Prostate gland (tissue), 2 donors: ENCODE data around the gene LGALS9. TPM values are rescaled to one million over a fixed set of nuclear protein-coding genes. Genes with fewer than 3 reads are reported as not detected.
"Not testable (repeated sequence)": the region's sequence is repeated elsewhere in the genome, so short reads cannot be mapped to it uniquely, and the experiment has no call there.

Experiments
- DNase-seq: peaks from one replicate; pipeline ENCODE4 v3.0.0-alpha.2; 2019; ENCODE audit warnings: low spot score
- H3K27ac ChIP-seq, 2 donors: fragments of 200-600 bp; sonication (generic); 2 replicates each; pipeline ENCODE4 v1.5.1; 2017 to 2019
- H3K27me3 ChIP-seq: fragments of 200-600 bp; sonication (generic); replicated peaks from 2 replicates; pipeline ENCODE4 v1.5.1; 2019; ENCODE audit not compliant: insufficient read depth
- H3K36me3 ChIP-seq, 2 donors: fragments of 200-600 bp; sonication (generic); 1 replicate in 1 of 2; 2 replicates in 1 of 2; pipeline versions ENCODE4 v1.5.1 to v1.8.1; 2017 to 2019
- H3K4me1 ChIP-seq: fragments of 200-600 bp; sonication (generic); replicated peaks from 2 replicates; pipeline ENCODE4 v1.5.1; 2019
- H3K4me3 ChIP-seq, 2 donors: fragments of 200-600 bp; sonication (generic); 2 replicates each; pipeline ENCODE4 v1.5.1; 2017 to 2019
- H3K9me3 ChIP-seq: fragments of 200-600 bp; sonication (generic); 2 replicates; pipeline ENCODE4 v1.5.1; 2017
- POLR2A ChIP-seq: fragments of 450-650 bp; IDR thresholded peaks from one replicate; pipeline ENCODE4 v1.6.1; 2016; ENCODE audit warnings: antibody characterized with exemption, mild to moderate bottlenecking
- POLR2AphosphoS5 ChIP-seq: sonication (generic); formaldehyde crosslinking; IDR thresholded peaks from one replicate; pipeline ENCODE4 v1.6.1; 2017; ENCODE audit warnings: antibody characterized with exemption
- WGBS: methylation state at CpG from one replicate; pipeline ENCODE4 v1.1.5; 2018; 5-methylcytosine and 5-hydroxymethylcytosine counted together
- intact Hi-C: fragments of 100-400 bp; cut with DNase I; formaldehyde crosslinking; loops from one replicate; pipeline ENCODE4 v1.14.2; 2022
- total RNA-seq, 2 donors: library from RNA; depleted of rRNA; stranded (reverse); fragments of >200 nt; gene quantifications; one replicate each; pipeline ENCODE4 v1.1.0, GENCODE V29; 2016
- TF ChIP-seq, protein P1 (sequence below), 4 experiments: fragments of 200-600 bp in 2 of 4; fragments of 450-650 bp in 2 of 4; sonication (generic) in 2 of 4; IDR thresholded peaks; 1 replicate in 3 of 4; 2 replicates in 1 of 4; pipeline ENCODE4 v1.5.1; 2016 to 2019; ENCODE audit warnings: antibody characterized with exemption in 4 of 4, mild to moderate bottlenecking in 2 of 4, moderate library complexity in 2 of 4

Gene LGALS9
- total RNA-seq, 2 donors from 2014 or later, result 7.2 to 16.7 TPM

GRCh38 chr17:27631411-27631760 lies 398 bp downstream of the LGALS9 start:
- H3K36me3 ChIP-seq, result no peaks in the 10 kb centered on the region
- WGBS, result 21% methylated on average over 6 of the region's 6 CpGs
- no peaks in the 10 kb centered on the region for H3K27me3 ChIP-seq
- H3K27ac ChIP-seq, result no peak overlapping the region
- TF ChIP-seq POLR2A (no peak), POLR2AphosphoS5 (no peak)
- TF ChIP-seq, protein P1, sequence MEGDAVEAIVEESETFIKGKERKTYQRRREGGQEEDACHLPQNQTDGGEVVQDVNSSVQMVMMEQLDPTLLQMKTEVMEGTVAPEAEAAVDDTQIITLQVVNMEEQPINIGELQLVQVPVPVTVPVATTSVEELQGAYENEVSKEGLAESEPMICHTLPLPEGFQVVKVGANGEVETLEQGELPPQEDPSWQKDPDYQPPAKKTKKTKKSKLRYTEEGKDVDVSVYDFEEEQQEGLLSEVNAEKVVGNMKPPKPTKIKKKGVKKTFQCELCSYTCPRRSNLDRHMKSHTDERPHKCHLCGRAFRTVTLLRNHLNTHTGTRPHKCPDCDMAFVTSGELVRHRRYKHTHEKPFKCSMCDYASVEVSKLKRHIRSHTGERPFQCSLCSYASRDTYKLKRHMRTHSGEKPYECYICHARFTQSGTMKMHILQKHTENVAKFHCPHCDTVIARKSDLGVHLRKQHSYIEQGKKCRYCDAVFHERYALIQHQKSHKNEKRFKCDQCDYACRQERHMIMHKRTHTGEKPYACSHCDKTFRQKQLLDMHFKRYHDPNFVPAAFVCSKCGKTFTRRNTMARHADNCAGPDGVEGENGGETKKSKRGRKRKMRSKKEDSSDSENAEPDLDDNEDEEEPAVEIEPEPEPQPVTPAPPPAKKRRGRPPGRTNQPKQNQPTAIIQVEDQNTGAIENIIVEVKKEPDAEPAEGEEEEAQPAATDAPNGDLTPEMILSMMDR (IDR thresholded peaks at IDR 0.05), result no peak
- no peaks in the 10 kb centered on the region for H3K4me1 ChIP-seq
- DNase-seq, result no peak
- intact Hi-C loops, result no loop called here
- no peak overlapping the region for H3K4me3 ChIP-seq
- no peaks in the 10 kb centered on the region for H3K9me3 ChIP-seq

GRCh38 chr17:27631897-27632725 lies 1.1 kb downstream of the LGALS9 start:
- WGBS, result 63% methylated on average over 11 of the region's 11 CpGs

DNA sequence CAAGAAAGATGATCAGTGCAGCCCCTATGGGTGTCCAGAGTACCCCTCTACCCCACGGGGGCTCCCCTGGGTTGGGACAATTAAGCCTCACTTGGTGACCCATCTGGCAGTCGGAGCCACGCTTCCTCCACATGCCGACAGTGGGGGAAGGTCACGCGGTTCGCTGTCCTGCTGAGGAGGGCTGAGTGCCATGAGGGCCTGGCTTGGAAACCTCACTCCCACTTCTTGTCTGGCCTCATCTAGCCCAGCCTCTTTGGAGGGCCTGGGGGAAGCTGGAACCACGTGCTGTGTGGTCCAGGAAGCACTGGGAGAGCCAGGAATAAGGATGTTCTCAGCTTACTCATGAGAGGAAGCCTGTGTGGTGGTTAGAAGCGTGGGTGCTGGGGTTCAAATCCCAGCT lies 1.8 kb downstream of the LGALS9 start:
- 46% methylated on average over 9 of the region's 9 CpGs for WGBS
- H3K4me3 ChIP-seq, H3K4me1 ChIP-seq, H3K36me3 ChIP-seq, H3K9me3 ChIP-seq, DNase-seq, H3K27me3 ChIP-seq, intact Hi-C loops: not testable (repeated sequence)
- H3K27ac ChIP-seq, result peak overlapping the region in 1 of 2 donors; percentile 49
- TF ChIP-seq POLR2AphosphoS5, result peak; percentile 44

More at GRCh38 chr17:27631897-27632725, 1.1 kb downstream of the LGALS9 start:
- no peaks in the 10 kb centered on the region for H3K36me3 ChIP-seq
- no peak overlapping the region for H3K4me3 ChIP-seq
- H3K9me3 ChIP-seq, result no peaks in the 10 kb centered on the region
- no peaks in the 10 kb centered on the region for H3K4me1 ChIP-seq
- peak overlapping the region in 1 of 2 donors; percentile 49 for H3K27ac ChIP-seq
- TF ChIP-seq, protein P1 (IDR thresholded peaks at IDR 0.05), result no peak
- TF ChIP-seq POLR2AphosphoS5 (no peak), POLR2A (no peak)
- H3K27me3 ChIP-seq, result no peaks in the 10 kb centered on the region
- DNase-seq, result no peak
- intact Hi-C loops, result no loop called here

- no peaks in the 10 kb centered on the region for H3K36me3 ChIP-seq
- intact Hi-C loops, result no loop called here
- no peak overlapping the region for H3K4me3 ChIP-seq
- TF ChIP-seq POLR2A (no peak), POLR2AphosphoS5 (peak; percentile 9)
- H3K27me3 ChIP-seq, result no peaks in the 10 kb centered on the region
- H3K4me1 ChIP-seq, result no peaks in the 10 kb centered on the region
- no peak for DNase-seq
- WGBS, result 53% methylated on average over 13 of the region's 14 CpGs
- peak overlapping the region in 1 of 2 donors; percentile 3 for H3K27ac ChIP-seq
- no peaks in the 10 kb centered on the region for H3K9me3 ChIP-seq
Measured at GRCh38 chr17:27633312-27634025, 2.5 kb downstream of the LGALS9 start.

DNA sequence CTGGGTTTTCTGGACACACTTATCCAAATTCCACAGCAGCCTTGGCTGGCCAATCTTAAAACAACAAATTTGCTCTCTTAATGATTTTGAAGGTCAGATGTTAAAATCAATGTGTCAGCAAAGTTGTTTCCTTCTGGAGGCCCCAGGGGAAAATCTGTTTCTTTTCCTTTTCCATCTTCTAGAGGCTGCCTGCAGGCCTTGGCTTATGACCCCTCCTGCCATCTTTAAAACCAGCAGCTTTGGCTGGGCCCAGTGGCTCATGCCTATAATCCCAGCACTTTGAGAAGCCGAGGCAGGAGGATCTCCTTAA lies 3.0 kb downstream of the LGALS9 start:
- H3K36me3 ChIP-seq, result no peaks in the 10 kb centered on the region
- H3K9me3 ChIP-seq, result no peaks in the 10 kb centered on the region
- no peak for TF ChIP-seq POLR2A
- TF ChIP-seq, protein P1 (IDR thresholded peaks at IDR 0.05), result no peak
- no peak for TF ChIP-seq POLR2AphosphoS5
- no peak for DNase-seq
- H3K27me3 ChIP-seq, result no peaks in the 10 kb centered on the region
- H3K27ac ChIP-seq, result no peak overlapping the region
- H3K4me3 ChIP-seq, result no peak overlapping the region
- H3K4me1 ChIP-seq, result no peaks in the 10 kb centered on the region
- intact Hi-C loops, result no loop called here
- WGBS, result 93% methylated on average over 1 of the region's 1 CpG
